Keratinocyte (primary cell): Measurements from ENCODE around the gene CDKN2C.

Experiments
- EZH2 ChIP-seq: IDR thresholded peaks from one replicate; pipeline ENCODE4 v1.6.1; 2012; ENCODE audit warnings: inconsistent platforms, mild to moderate bottlenecking, low read length, moderate library complexity
- TF ChIP-seq, protein P1 (sequence below), 3 experiments: IDR thresholded peaks in 1 of 3; conservative IDR thresholded peaks in 1 of 3; optimal IDR thresholded peaks in 1 of 3; 2 replicates in 2 of 3; 3 replicates in 1 of 3; pipeline versions ENCODE3 to v1.5.1; 2011; ENCODE audit warnings: low read length in 3 of 3, mild to moderate bottlenecking in 3 of 3, moderate library complexity in 2 of 3, control low read depth in 1 of 3, inconsistent platforms in 1 of 3; ENCODE audit not compliant: insufficient read depth in 2 of 3; ENCODE audit errors: extremely low read depth in 1 of 3

DNA sequence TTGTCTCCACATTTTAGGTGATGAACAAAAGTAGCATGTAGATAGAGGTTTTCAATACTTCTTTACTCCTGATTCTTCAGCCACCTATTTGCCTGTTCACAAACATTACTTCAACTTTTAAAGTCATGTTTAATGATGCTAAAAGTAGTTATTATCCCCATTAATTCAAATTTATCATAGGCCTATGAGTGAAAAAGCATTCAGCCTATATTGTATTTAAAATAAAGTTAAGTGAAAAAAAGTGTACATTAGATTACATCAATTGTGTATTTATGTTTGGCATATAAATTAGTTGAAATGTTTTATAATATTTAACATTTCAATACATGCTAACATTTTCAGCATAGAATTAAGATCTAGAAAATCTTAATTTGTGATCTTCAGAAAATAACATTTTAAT lies 10.5 kb downstream of the CDKN2C start:
- TF ChIP-seq, protein P1, sequence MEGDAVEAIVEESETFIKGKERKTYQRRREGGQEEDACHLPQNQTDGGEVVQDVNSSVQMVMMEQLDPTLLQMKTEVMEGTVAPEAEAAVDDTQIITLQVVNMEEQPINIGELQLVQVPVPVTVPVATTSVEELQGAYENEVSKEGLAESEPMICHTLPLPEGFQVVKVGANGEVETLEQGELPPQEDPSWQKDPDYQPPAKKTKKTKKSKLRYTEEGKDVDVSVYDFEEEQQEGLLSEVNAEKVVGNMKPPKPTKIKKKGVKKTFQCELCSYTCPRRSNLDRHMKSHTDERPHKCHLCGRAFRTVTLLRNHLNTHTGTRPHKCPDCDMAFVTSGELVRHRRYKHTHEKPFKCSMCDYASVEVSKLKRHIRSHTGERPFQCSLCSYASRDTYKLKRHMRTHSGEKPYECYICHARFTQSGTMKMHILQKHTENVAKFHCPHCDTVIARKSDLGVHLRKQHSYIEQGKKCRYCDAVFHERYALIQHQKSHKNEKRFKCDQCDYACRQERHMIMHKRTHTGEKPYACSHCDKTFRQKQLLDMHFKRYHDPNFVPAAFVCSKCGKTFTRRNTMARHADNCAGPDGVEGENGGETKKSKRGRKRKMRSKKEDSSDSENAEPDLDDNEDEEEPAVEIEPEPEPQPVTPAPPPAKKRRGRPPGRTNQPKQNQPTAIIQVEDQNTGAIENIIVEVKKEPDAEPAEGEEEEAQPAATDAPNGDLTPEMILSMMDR (optimal IDR thresholded peaks at IDR 0.05 in 1 of 3, IDR thresholded peaks at IDR 0.05 in 1 of 3, conservative IDR thresholded peaks at IDR 0.05 in 1 of 3; ENCODE audit: extremely low read depth in 1 of 3, insufficient read depth in 2 of 3, low read length in 3 of 3), result no peak
- TF ChIP-seq EZH2, result no peak
